ENCODE results near the gene FNIP2.

DNA sequence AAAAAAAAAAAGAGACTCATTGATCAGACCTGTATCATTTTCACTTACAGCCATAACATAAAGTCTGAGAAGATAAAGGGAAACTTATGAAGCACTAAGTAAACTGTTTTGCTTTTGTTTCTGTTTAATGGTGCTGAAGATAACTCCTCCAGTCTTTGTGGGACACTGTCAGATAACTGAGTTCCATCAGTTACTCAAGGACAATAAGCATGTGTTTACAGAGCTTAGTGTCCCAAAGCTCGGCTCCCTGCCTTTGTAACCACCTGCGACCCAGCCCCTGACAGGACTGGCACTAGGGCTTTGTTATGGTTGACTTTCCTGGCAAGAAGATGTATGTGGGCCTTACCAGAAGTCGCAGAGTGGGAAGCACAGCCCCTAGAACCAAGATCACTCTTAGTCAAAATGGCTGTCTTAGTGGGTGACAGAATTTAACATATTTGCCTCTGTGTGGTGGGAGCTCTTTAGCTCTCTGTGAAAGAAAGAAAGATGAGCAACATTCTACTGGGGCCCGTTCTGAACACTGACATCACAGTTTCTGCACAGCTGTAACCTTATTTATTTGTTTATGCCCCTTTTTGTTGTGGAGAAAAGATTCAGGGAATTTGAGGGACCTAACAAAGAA is 68.1 kb downstream of the FNIP2 start:
- TF ChIP-seq EZH2 (IDR thresholded peaks at IDR 0.05; ENCODE audit: low read length, missing control alignments): no peak
- TF ChIP-seq, protein P1, sequence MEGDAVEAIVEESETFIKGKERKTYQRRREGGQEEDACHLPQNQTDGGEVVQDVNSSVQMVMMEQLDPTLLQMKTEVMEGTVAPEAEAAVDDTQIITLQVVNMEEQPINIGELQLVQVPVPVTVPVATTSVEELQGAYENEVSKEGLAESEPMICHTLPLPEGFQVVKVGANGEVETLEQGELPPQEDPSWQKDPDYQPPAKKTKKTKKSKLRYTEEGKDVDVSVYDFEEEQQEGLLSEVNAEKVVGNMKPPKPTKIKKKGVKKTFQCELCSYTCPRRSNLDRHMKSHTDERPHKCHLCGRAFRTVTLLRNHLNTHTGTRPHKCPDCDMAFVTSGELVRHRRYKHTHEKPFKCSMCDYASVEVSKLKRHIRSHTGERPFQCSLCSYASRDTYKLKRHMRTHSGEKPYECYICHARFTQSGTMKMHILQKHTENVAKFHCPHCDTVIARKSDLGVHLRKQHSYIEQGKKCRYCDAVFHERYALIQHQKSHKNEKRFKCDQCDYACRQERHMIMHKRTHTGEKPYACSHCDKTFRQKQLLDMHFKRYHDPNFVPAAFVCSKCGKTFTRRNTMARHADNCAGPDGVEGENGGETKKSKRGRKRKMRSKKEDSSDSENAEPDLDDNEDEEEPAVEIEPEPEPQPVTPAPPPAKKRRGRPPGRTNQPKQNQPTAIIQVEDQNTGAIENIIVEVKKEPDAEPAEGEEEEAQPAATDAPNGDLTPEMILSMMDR (conservative IDR thresholded peaks at IDR 0.05 in 1 of 2, IDR thresholded peaks at IDR 0.05 in 1 of 2; ENCODE audit: low read depth in 1 of 2, low read length in 2 of 2): no peak
